ENCODE results near the gene ATG3. TPM values are rescaled to one million over a fixed set of nuclear protein-coding genes. Genes with fewer than 3 reads are reported as not detected.

Gene ATG3
- total and polyA plus RNA-seq, 5 donors from 2014 or later: 52.4 to 123 (median 86.1) TPM

DNA sequence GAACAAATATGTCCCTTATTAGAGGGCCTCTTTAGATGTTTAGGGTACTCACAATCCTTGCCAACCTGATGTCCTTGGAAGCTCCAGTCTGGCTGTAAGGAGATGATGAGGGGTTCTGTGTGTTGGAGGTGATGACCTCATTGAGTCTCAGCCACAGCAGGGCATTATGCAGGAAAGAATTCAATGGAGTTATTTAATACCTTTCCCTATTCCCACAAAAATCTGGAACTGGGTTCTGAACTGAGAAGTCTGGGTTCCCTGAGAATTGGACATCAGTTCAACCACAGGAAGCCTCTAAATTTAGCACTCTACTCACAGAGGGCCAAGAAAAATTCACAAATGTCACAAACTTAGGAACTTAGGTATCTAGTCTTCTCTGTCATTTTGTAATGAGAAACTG is 37.0 kb upstream of the ATG3 start:
- H3K27me3 Mint-ChIP-seq: no peaks in the 10 kb centered on the region
- peaks cover 8 to 16% (median 10%) of the 10 kb centered on the region in 4 donors for H3K4me1 Mint-ChIP-seq
- no peak overlapping the region for H3K27ac Mint-ChIP-seq
- no peak for DNase-seq
- H3K4me1 ChIP-seq (ENCODE audit: control insufficient read depth, insufficient read depth, low read length, poor library complexity, severe bottlenecking): peaks cover 6% of the 10 kb centered on the region
- no peaks in the 10 kb centered on the region for H3K9me3 Mint-ChIP-seq
- no peak overlapping the region for H3K4me3 ChIP-seq (ENCODE audit: low read depth, low read length)
- peaks cover 3% of the 10 kb centered on the region for H3K36me3 ChIP-seq (ENCODE audit: control insufficient read depth, insufficient read depth, low read length)
- no peak overlapping the region for H3K4me3 Mint-ChIP-seq
- ATAC-seq (ENCODE audit: low read depth in 2 of 2): no peak
- H3K36me3 Mint-ChIP-seq: peaks cover 18% of the 10 kb centered on the region
- no peak overlapping the region for H3K27ac ChIP-seq (ENCODE audit: insufficient read depth, low read length, poor library complexity, severe bottlenecking)
- no peaks in the 10 kb centered on the region for H3K9me3 ChIP-seq (ENCODE audit: control insufficient read depth in 2 of 2, low read length in 2 of 2)
- H3K27me3 ChIP-seq (ENCODE audit: control insufficient read depth, insufficient read depth, low read length): no peaks in the 10 kb centered on the region

DNA sequence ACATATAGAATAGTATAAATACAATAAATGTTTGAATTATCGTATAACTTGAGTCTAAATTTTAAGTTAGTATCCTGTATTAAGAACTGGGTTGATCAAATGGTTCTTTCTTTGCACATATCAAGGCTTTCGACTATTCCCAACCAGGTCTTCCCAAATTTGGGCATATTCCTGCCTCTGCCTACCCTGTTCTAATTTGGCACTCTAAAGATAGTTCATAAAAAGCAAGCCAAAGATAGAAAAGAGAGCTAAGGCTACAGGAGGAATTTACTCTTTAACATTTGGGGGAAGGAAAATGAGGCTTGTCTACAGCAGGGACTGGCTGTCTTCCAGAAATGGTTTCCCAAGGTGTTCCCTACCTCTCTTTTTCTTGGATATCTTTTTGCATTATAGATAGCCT is 36.2 kb upstream of the ATG3 start:
- Histone ChIP-seq H3K4me3 (ENCODE audit: low read depth, low read length) (no peak overlapping the region), H3K9me3 (ENCODE audit: control insufficient read depth in 2 of 2, low read length in 2 of 2) (no peaks in the 10 kb centered on the region), H3K4me1 (ENCODE audit: control insufficient read depth, insufficient read depth, low read length, poor library complexity, severe bottlenecking) (peaks cover 6% of the 10 kb centered on the region), H3K36me3 (ENCODE audit: control insufficient read depth, insufficient read depth, low read length) (peaks cover 8% of the 10 kb centered on the region), H3K27me3 (ENCODE audit: control insufficient read depth, insufficient read depth, low read length) (no peaks in the 10 kb centered on the region), H3K27ac (ENCODE audit: insufficient read depth, low read length, poor library complexity, severe bottlenecking) (no peak overlapping the region)
- DNase-seq: no peak
- H3K27me3 Mint-ChIP-seq: no peaks in the 10 kb centered on the region
- peaks cover 8 to 16% (median 8%) of the 10 kb centered on the region in 4 donors for H3K4me1 Mint-ChIP-seq
- ATAC-seq (ENCODE audit: low read depth in 2 of 2): no peak
- peaks cover 21% of the 10 kb centered on the region for H3K36me3 Mint-ChIP-seq
- H3K4me3 Mint-ChIP-seq: no peak overlapping the region
- H3K9me3 Mint-ChIP-seq: peaks cover 0 to 3% (median 0%) of the 10 kb centered on the region in 7 donors
- no peak overlapping the region for H3K27ac Mint-ChIP-seq

DNA sequence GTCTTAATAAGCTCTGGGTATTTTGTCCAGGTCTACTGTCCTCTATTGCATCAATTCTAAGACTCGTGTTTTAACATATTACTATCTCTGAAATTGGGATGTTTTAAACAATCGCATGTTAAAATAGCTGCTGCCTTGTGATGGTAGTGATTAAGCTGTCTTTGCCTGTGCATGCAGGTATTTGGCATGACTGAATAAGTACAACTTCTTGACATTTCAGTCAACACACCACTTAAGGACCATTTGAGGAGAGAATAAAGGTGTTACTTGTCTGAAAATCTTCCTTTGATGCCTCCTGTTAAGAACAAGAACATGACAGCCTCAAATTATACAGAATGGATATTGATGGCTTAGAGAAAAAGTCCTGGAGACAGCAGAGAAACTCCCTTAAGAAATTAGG is 33.1 kb upstream of the ATG3 start:
- peaks cover 48% of the 10 kb centered on the region for H3K36me3 Mint-ChIP-seq
- no peak overlapping the region for H3K4me3 ChIP-seq (ENCODE audit: low read depth, low read length)
- H3K4me3 Mint-ChIP-seq: no peak overlapping the region
- no peak for DNase-seq
- no peaks in the 10 kb centered on the region for H3K27me3 ChIP-seq (ENCODE audit: control insufficient read depth, insufficient read depth, low read length)
- ATAC-seq (ENCODE audit: low read depth in 2 of 2): no peak
- H3K9me3 ChIP-seq (ENCODE audit: control insufficient read depth in 2 of 2, low read length in 2 of 2): no peaks in the 10 kb centered on the region
- no peaks in the 10 kb centered on the region for H3K27me3 Mint-ChIP-seq
- peaks cover 16% of the 10 kb centered on the region for H3K36me3 ChIP-seq (ENCODE audit: control insufficient read depth, insufficient read depth, low read length)
- peaks cover 0 to 10% (median 7%) of the 10 kb centered on the region in 4 donors for H3K4me1 Mint-ChIP-seq
- H3K9me3 Mint-ChIP-seq: peaks cover 0 to 11% (median 2%) of the 10 kb centered on the region in 7 donors
- H3K4me1 ChIP-seq (ENCODE audit: control insufficient read depth, insufficient read depth, low read length, poor library complexity, severe bottlenecking): no peaks in the 10 kb centered on the region
- no peak overlapping the region for H3K27ac ChIP-seq (ENCODE audit: insufficient read depth, low read length, poor library complexity, severe bottlenecking)
- H3K27ac Mint-ChIP-seq: no peak overlapping the region

DNA sequence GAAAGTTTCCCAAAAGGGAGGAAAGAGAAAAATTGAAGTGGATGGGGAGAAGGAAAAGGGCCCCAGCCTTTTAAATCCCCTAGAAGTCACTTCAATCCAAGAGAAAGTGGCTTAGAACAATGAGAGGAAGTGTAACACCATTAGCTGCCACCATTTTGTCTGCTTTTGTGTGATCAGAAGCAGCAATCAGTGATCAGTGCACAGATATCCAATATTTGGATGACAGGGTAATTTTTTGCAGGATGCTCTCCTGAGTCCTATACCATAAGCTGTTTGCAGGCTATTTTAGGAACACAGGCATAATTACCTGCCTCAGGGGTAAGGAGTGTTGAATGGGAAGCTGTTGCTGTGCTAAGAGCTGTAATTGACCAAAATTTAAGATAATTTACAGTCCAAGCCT is 31.5 kb upstream of the ATG3 start:
- Histone ChIP-seq H3K9me3 (ENCODE audit: control insufficient read depth in 2 of 2, low read length in 2 of 2) (no peaks in the 10 kb centered on the region), H3K27me3 (ENCODE audit: control insufficient read depth, insufficient read depth, low read length) (no peaks in the 10 kb centered on the region), H3K4me1 (ENCODE audit: control insufficient read depth, insufficient read depth, low read length, poor library complexity, severe bottlenecking) (no peaks in the 10 kb centered on the region), H3K27ac (ENCODE audit: insufficient read depth, low read length, poor library complexity, severe bottlenecking) (no peak overlapping the region), H3K4me3 (ENCODE audit: low read depth, low read length) (no peak overlapping the region), H3K36me3 (ENCODE audit: control insufficient read depth, insufficient read depth, low read length) (peaks cover 21% of the 10 kb centered on the region)
- Mint-ChIP-seq H3K27ac (no peak overlapping the region), H3K9me3 (peaks cover 0 to 11% (median 2%) of the 10 kb centered on the region in 7 donors), H3K27me3 (no peaks in the 10 kb centered on the region), H3K4me1 (peaks cover 0 to 10% (median 7%) of the 10 kb centered on the region in 4 donors), H3K4me3 (no peak overlapping the region), H3K36me3 (peaks cover 55% of the 10 kb centered on the region)
- ATAC-seq (ENCODE audit: low read depth in 2 of 2): no peak
- DNase-seq: no peak

DNA sequence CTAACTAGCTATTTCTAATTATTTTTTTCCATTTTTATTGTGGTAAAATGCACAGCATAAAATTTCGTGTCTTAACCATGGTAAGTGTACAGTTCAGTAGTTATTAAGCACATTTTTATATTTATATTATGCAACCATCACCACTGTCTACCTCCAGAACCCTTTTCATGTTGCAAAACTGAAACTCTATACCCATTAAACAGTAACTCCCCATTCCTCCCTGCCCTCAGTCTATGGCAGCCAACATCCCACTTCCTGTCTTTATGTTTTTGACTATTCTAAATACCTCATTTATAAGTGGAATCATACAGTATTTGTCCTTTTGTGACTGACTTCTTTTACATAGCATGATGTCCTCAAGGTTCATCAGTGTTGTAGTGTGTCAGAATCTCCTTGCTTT is 25.6 kb upstream of the ATG3 start:
- Histone ChIP-seq H3K4me1 (ENCODE audit: control insufficient read depth, insufficient read depth, low read length, poor library complexity, severe bottlenecking) (no peaks in the 10 kb centered on the region), H3K36me3 (ENCODE audit: control insufficient read depth, insufficient read depth, low read length) (peaks cover 47% of the 10 kb centered on the region), H3K27me3 (ENCODE audit: control insufficient read depth, insufficient read depth, low read length) (no peaks in the 10 kb centered on the region), H3K9me3 (ENCODE audit: control insufficient read depth in 2 of 2, low read length in 2 of 2) (no peaks in the 10 kb centered on the region), H3K27ac (ENCODE audit: insufficient read depth, low read length, poor library complexity, severe bottlenecking) (no peak overlapping the region), H3K4me3 (ENCODE audit: low read depth, low read length) (no peak overlapping the region)
- no peak for DNase-seq
- Mint-ChIP-seq H3K9me3 (peaks cover 0 to 2% (median 0%) of the 10 kb centered on the region in 7 donors), H3K4me3 (no peak overlapping the region), H3K4me1 (peaks cover 0 to 12% (median 7%) of the 10 kb centered on the region in 4 donors), H3K27me3 (no peaks in the 10 kb centered on the region), H3K27ac (no peak overlapping the region), H3K36me3 (peaks cover 74% of the 10 kb centered on the region)
- no peak for ATAC-seq (ENCODE audit: low read depth in 2 of 2)

DNA sequence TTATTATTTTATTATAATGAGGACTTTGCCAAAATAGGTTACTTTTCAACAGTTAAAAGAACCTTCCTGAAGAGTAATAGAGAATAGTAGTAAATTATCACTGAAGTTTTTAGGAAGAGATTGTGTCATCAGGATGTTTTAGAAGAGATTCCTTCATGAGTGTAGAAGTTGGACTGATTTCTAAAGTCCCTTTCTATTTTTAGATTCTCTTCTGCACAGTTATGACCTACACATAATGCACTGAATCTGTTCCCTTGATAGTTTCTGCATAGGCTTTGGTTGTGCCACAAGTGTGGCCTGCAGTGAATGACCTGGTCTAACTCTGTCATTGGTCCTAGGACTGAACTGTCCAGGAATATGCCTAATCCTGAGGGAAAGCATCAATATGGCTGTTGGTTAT is 24.0 kb upstream of the ATG3 start:
- no peak for DNase-seq
- Histone ChIP-seq H3K27ac (ENCODE audit: insufficient read depth, low read length, poor library complexity, severe bottlenecking) (no peak overlapping the region), H3K36me3 (ENCODE audit: control insufficient read depth, insufficient read depth, low read length) (peaks cover 54% of the 10 kb centered on the region), H3K9me3 (ENCODE audit: control insufficient read depth in 2 of 2, low read length in 2 of 2) (no peaks in the 10 kb centered on the region), H3K4me1 (ENCODE audit: control insufficient read depth, insufficient read depth, low read length, poor library complexity, severe bottlenecking) (no peaks in the 10 kb centered on the region), H3K4me3 (ENCODE audit: low read depth, low read length) (no peak overlapping the region), H3K27me3 (ENCODE audit: control insufficient read depth, insufficient read depth, low read length) (no peaks in the 10 kb centered on the region)
- Mint-ChIP-seq H3K4me1 (peaks cover 0 to 8% (median 5%) of the 10 kb centered on the region in 4 donors), H3K27ac (peak overlapping the region in 2 of 3 donors; percentile 13 to 34), H3K4me3 (no peak overlapping the region), H3K27me3 (no peaks in the 10 kb centered on the region), H3K9me3 (no peaks in the 10 kb centered on the region), H3K36me3 (peaks cover 65% of the 10 kb centered on the region)
- no peak for ATAC-seq (ENCODE audit: low read depth in 2 of 2)

DNA sequence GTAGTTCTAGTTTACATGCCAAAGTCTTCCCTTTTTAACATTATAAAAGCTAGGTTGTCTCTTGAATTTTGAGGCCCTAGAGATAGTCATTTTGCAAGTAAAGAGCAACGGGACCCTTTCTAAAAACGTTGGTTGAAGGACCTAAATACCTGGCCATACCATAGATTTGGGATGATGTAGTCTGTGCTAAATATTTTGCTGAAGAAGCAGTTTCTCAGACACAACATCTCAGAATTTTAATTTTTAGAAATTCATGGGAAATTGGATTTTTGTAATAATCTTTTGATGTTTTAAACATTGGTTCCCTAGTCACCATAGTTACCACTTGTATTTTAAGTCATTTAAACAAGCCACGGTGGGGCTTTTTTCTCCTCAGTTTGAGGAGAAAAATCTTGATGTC is 21.3 kb upstream of the ATG3 start:
- H3K27me3 Mint-ChIP-seq: no peaks in the 10 kb centered on the region
- Histone ChIP-seq H3K9me3 (ENCODE audit: control insufficient read depth in 2 of 2, low read length in 2 of 2) (no peaks in the 10 kb centered on the region), H3K4me3 (ENCODE audit: low read depth, low read length) (no peak overlapping the region), H3K27me3 (ENCODE audit: control insufficient read depth, insufficient read depth, low read length) (no peaks in the 10 kb centered on the region), H3K27ac (ENCODE audit: insufficient read depth, low read length, poor library complexity, severe bottlenecking) (no peak overlapping the region), H3K36me3 (ENCODE audit: control insufficient read depth, insufficient read depth, low read length) (peaks cover 63% of the 10 kb centered on the region), H3K4me1 (ENCODE audit: control insufficient read depth, insufficient read depth, low read length, poor library complexity, severe bottlenecking) (no peaks in the 10 kb centered on the region)
- H3K27ac Mint-ChIP-seq: no peak overlapping the region
- H3K4me3 Mint-ChIP-seq: no peak overlapping the region
- H3K4me1 Mint-ChIP-seq: peaks cover 0 to 9% (median 6%) of the 10 kb centered on the region in 4 donors
- no peaks in the 10 kb centered on the region for H3K9me3 Mint-ChIP-seq
- no peak for DNase-seq
- no peak for ATAC-seq (ENCODE audit: low read depth in 2 of 2)
- peaks cover 55% of the 10 kb centered on the region for H3K36me3 Mint-ChIP-seq

DNA sequence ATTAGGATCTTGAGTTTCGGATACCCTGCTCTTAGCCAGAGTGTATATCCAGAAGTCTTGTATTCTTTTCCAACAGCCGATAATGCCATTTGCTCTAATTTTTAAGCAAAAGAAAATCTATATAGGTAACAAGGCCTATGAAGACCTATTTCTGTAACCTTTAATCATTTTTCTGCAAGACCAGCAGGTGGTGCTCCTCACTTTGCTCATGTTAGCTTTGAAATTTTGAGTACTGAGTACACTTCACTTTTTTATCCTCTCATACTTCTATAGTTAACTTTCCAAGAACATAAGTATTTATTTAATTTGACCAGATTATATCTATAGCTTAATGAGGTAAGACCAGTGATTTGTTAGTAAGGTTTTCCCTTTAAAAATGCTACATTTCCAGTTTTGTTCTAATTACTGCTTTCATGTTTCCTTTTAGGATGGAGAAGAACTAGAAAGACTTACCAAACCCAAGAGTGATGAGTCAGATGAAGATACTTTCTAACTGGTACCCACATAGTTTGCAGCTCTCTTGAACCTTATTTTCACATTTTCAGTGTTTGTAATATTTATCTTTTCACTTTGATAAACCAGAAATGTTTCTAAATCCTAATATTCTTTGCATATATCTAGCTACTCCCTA is 20.6 kb upstream of the ATG3 start:
- no peaks in the 10 kb centered on the region for H3K9me3 ChIP-seq (ENCODE audit: control insufficient read depth in 2 of 2, low read length in 2 of 2)
- no peaks in the 10 kb centered on the region for H3K27me3 ChIP-seq (ENCODE audit: control insufficient read depth, insufficient read depth, low read length)
- H3K36me3 ChIP-seq (ENCODE audit: control insufficient read depth, insufficient read depth, low read length): peaks cover 60% of the 10 kb centered on the region
- no peaks in the 10 kb centered on the region for H3K27me3 Mint-ChIP-seq
- no peak overlapping the region for H3K27ac ChIP-seq (ENCODE audit: insufficient read depth, low read length, poor library complexity, severe bottlenecking)
- H3K9me3 Mint-ChIP-seq: no peaks in the 10 kb centered on the region
- H3K4me1 ChIP-seq (ENCODE audit: control insufficient read depth, insufficient read depth, low read length, poor library complexity, severe bottlenecking): no peaks in the 10 kb centered on the region
- peaks cover 50% of the 10 kb centered on the region for H3K36me3 Mint-ChIP-seq
- ATAC-seq (ENCODE audit: low read depth in 2 of 2) (no peak), DNase-seq (peak in 2 of 3 donors; percentile 32 to 64)
- H3K27ac Mint-ChIP-seq: no peak overlapping the region
- peaks cover 0 to 9% (median 6%) of the 10 kb centered on the region in 4 donors for H3K4me1 Mint-ChIP-seq
- H3K4me3 Mint-ChIP-seq: no peak overlapping the region
- no peak overlapping the region for H3K4me3 ChIP-seq (ENCODE audit: low read depth, low read length)

All from CD4-positive, CD25-positive, alpha-beta regulatory T cell (primary cell).